Muscle layer of colon (tissue), 2 donors: ENCODE data around the gene KIAA2012.

Experiments
- H3K27ac ChIP-seq: one replicate; pipeline ENCODE4 v1.7.0; 2013; ENCODE audit warnings: low read depth, mild to moderate bottlenecking, low read length, moderate library complexity
- H3K27me3 ChIP-seq, 2 donors: one replicate each; pipeline ENCODE4 v1.7.0; 2013; ENCODE audit warnings: low read length in 2 of 2, mild to moderate bottlenecking in 2 of 2; ENCODE audit not compliant: insufficient read depth in 2 of 2, control insufficient read depth in 1 of 2
- H3K36me3 ChIP-seq: one replicate; pipeline ENCODE4 v1.7.0; 2013; ENCODE audit warnings: mild to moderate bottlenecking, low read length; ENCODE audit not compliant: insufficient read depth
- H3K4me1 ChIP-seq: one replicate; pipeline ENCODE4 v1.7.0; 2013; ENCODE audit warnings: mild to moderate bottlenecking, low read length; ENCODE audit not compliant: insufficient read depth
- H3K4me3 ChIP-seq, 2 donors: one replicate each; pipeline ENCODE4 v1.7.0; 2013; ENCODE audit warnings: low read length in 2 of 2, low read depth in 1 of 2, mild to moderate bottlenecking in 1 of 2, moderate library complexity in 1 of 2
- H3K9ac ChIP-seq: one replicate; pipeline ENCODE4 v1.7.0; 2013; ENCODE audit warnings: low read length
- H3K9me3 ChIP-seq: one replicate; pipeline ENCODE4 v1.7.0; 2013; ENCODE audit warnings: mild to moderate bottlenecking, low read length
- donor health status: abdominal sarcoma.
- donor health status: Adenocarcinoma of cecum.

KIAA2012 gene

GRCh38 chr2:202158796-202159195, 85.7 kb downstream of the KIAA2012 start:
- peaks cover 19% of the 10 kb centered on the region for H3K4me1 ChIP-seq
- H3K4me3 ChIP-seq, result no peak overlapping the region
- H3K27me3 ChIP-seq, result no peaks in the 10 kb centered on the region
- H3K36me3 ChIP-seq, result no peaks in the 10 kb centered on the region
- no peak overlapping the region for H3K9ac ChIP-seq
- no peak overlapping the region for H3K27ac ChIP-seq
- H3K9me3 ChIP-seq, result no peaks in the 10 kb centered on the region

- peak overlapping the region; percentile 6 for H3K27ac ChIP-seq
- H3K36me3 ChIP-seq, result no peaks in the 10 kb centered on the region
- no peak overlapping the region for H3K9ac ChIP-seq
- H3K4me3 ChIP-seq, result no peak overlapping the region
- no peaks in the 10 kb centered on the region for H3K9me3 ChIP-seq
- H3K27me3 ChIP-seq, result no peaks in the 10 kb centered on the region
- peaks cover 6% of the 10 kb centered on the region for H3K4me1 ChIP-seq
Observed at GRCh38 chr2:202161151-202161835, 88.2 kb downstream of the KIAA2012 start.

GRCh38 chr2:202164411-202164810, 91.4 kb downstream of the KIAA2012 start:
- Histone ChIP-seq H3K36me3 (no peaks in the 10 kb centered on the region), H3K9ac (no peak overlapping the region), H3K27ac (no peak overlapping the region), H3K9me3 (no peaks in the 10 kb centered on the region), H3K4me3 (no peak overlapping the region), H3K4me1 (peaks cover 6% of the 10 kb centered on the region), H3K27me3 (no peaks in the 10 kb centered on the region)

GRCh38 chr2:202165208-202165607, 92.2 kb downstream of the KIAA2012 start:
- Histone ChIP-seq H3K27me3 (no peaks in the 10 kb centered on the region), H3K4me3 (no peak overlapping the region)

GRCh38 chr2:202165945-202166344, 92.9 kb downstream of the KIAA2012 start:
- peaks cover 3% of the 10 kb centered on the region for H3K4me1 ChIP-seq
- H3K27ac ChIP-seq, result no peak overlapping the region
- H3K36me3 ChIP-seq, result no peaks in the 10 kb centered on the region
- H3K4me3 ChIP-seq, result no peak overlapping the region
- H3K9ac ChIP-seq, result no peak overlapping the region
- no peaks in the 10 kb centered on the region for H3K27me3 ChIP-seq
- H3K9me3 ChIP-seq, result no peaks in the 10 kb centered on the region

More at GRCh38 chr2:202165208-202165607, 92.2 kb downstream of the KIAA2012 start:
- Histone ChIP-seq H3K27ac (no peak overlapping the region), H3K4me1 (peaks cover 6% of the 10 kb centered on the region), H3K36me3 (no peaks in the 10 kb centered on the region), H3K9me3 (no peaks in the 10 kb centered on the region), H3K9ac (no peak overlapping the region)

GRCh38 chr2:202169131-202169530, 96.1 kb downstream of the KIAA2012 start:
- H3K4me3 ChIP-seq, result no peak overlapping the region
- H3K9me3 ChIP-seq, result no peaks in the 10 kb centered on the region
- H3K27ac ChIP-seq, result no peak overlapping the region
- H3K9ac ChIP-seq, result no peak overlapping the region
- no peaks in the 10 kb centered on the region for H3K27me3 ChIP-seq
- no peaks in the 10 kb centered on the region for H3K36me3 ChIP-seq
- peaks cover 17% of the 10 kb centered on the region for H3K4me1 ChIP-seq

GRCh38 chr2:202169832-202170424, 96.9 kb downstream of the KIAA2012 start:
- Histone ChIP-seq H3K36me3 (no peaks in the 10 kb centered on the region), H3K27me3 (no peaks in the 10 kb centered on the region), H3K9me3 (no peaks in the 10 kb centered on the region), H3K4me3 (no peak overlapping the region), H3K27ac (no peak overlapping the region), H3K4me1 (peaks cover 17% of the 10 kb centered on the region), H3K9ac (no peak overlapping the region)

- H3K4me1 ChIP-seq, result peaks cover 17% of the 10 kb centered on the region
- no peaks in the 10 kb centered on the region for H3K36me3 ChIP-seq
- H3K27ac ChIP-seq, result peak overlapping the region; percentile 66
- no peaks in the 10 kb centered on the region for H3K27me3 ChIP-seq
- H3K9ac ChIP-seq, result no peak overlapping the region
- H3K9me3 ChIP-seq, result no peaks in the 10 kb centered on the region
- peak overlapping the region; percentile 4 to 51 for H3K4me3 ChIP-seq
Observed at GRCh38 chr2:202171241-202171825, 98.3 kb downstream of the KIAA2012 start.

- Histone ChIP-seq H3K27me3 (no peaks in the 10 kb centered on the region), H3K4me3 (peak overlapping the region in 1 of 2 donors; percentile 3), H3K27ac (peak overlapping the region; percentile 4), H3K9ac (no peak overlapping the region), H3K4me1 (peaks cover 17% of the 10 kb centered on the region), H3K9me3 (no peaks in the 10 kb centered on the region), H3K36me3 (no peaks in the 10 kb centered on the region)
Observed at GRCh38 chr2:202172439-202173211, 99.6 kb downstream of the KIAA2012 start.

GRCh38 chr2:202178346-202178958, 105.4 kb downstream of the KIAA2012 start:
- H3K9me3 ChIP-seq, result no peaks in the 10 kb centered on the region
- no peak overlapping the region for H3K4me3 ChIP-seq
- no peak overlapping the region for H3K27ac ChIP-seq
- H3K27me3 ChIP-seq, result no peaks in the 10 kb centered on the region
- H3K4me1 ChIP-seq, result no peaks in the 10 kb centered on the region
- H3K9ac ChIP-seq, result no peak overlapping the region
- H3K36me3 ChIP-seq, result no peaks in the 10 kb centered on the region

- H3K36me3 ChIP-seq, result no peaks in the 10 kb centered on the region
- H3K4me3 ChIP-seq, result no peak overlapping the region
- H3K27ac ChIP-seq, result no peak overlapping the region
- H3K27me3 ChIP-seq, result no peaks in the 10 kb centered on the region
- no peaks in the 10 kb centered on the region for H3K9me3 ChIP-seq
- no peaks in the 10 kb centered on the region for H3K4me1 ChIP-seq
- H3K9ac ChIP-seq, result no peak overlapping the region
Observed at GRCh38 chr2:202184557-202184956, 111.5 kb downstream of the KIAA2012 start.
